Measurements from ENCODE around the gene SELENON.

SELENON gene

GRCh38 chr1:25779894-25780293 lies 20.1 kb upstream of the SELENON start:
- in situ Hi-C loops (cut with HindIII; ENCODE audit: low pct_ligation_motif_present, low sequenced_read_pairs) = loop anchor here (25.0 kb wide), 1 partner anchor 168 kb away; the partner anchor contains the start of gene MAN1C1
- no peak for TF ChIP-seq CTCF (IDR thresholded peaks at IDR 0.05; ENCODE audit: low read depth, low read length, missing control alignments)
- H3K27ac ChIP-seq = no peak overlapping the region

GRCh38 chr1:25780318-25781129 lies 19.5 kb upstream of the SELENON start:
- DNase-seq = no peak
- TF ChIP-seq CTCF (IDR thresholded peaks at IDR 0.05; ENCODE audit: low read depth, low read length, missing control alignments) = no peak
- Histone ChIP-seq H3K27me3 (replicated peaks) (no peaks in the 10 kb centered on the region), H3K27ac (no peak overlapping the region), H3K4me3 (ENCODE audit: low read depth, low read length) (no peak overlapping the region), H3K36me3 (replicated peaks) (no peaks in the 10 kb centered on the region)
- in situ Hi-C loops (cut with HindIII; ENCODE audit: low pct_ligation_motif_present, low sequenced_read_pairs) = loop anchor here (25.0 kb wide), 1 partner anchor 168 kb away; the partner anchor contains the start of gene MAN1C1

More at GRCh38 chr1:25779894-25780293, 20.1 kb upstream of the SELENON start:
- H3K4me3 ChIP-seq (ENCODE audit: low read depth, low read length) = no peak overlapping the region
- no peaks in the 10 kb centered on the region for H3K27me3 ChIP-seq (replicated peaks)
- no peak for DNase-seq
- no peaks in the 10 kb centered on the region for H3K36me3 ChIP-seq (replicated peaks)

GRCh38 chr1:25781130-25781433 lies 18.9 kb upstream of the SELENON start:
- in situ Hi-C loops (cut with HindIII; ENCODE audit: low pct_ligation_motif_present, low sequenced_read_pairs) = loop anchor here (25.0 kb wide), 1 partner anchor 169 kb away; the partner anchor contains the start of gene MAN1C1

GRCh38 chr1:25782608-25783201 lies 17.3 kb upstream of the SELENON start:
- no peak for TF ChIP-seq CTCF (IDR thresholded peaks at IDR 0.05; ENCODE audit: low read depth, low read length, missing control alignments)
- H3K36me3 ChIP-seq (replicated peaks) = no peaks in the 10 kb centered on the region
- no peaks in the 10 kb centered on the region for H3K27me3 ChIP-seq (replicated peaks)
- H3K27ac ChIP-seq = no peak overlapping the region
- H3K4me3 ChIP-seq (ENCODE audit: low read depth, low read length) = no peak overlapping the region
- in situ Hi-C loops (cut with HindIII; ENCODE audit: low pct_ligation_motif_present, low sequenced_read_pairs) = loop anchor here (25.0 kb wide), 1 partner anchor 170 kb away; the partner anchor contains the start of gene MAN1C1
- no peak for DNase-seq

More at GRCh38 chr1:25781130-25781433, 18.9 kb upstream of the SELENON start:
- H3K27me3 ChIP-seq (replicated peaks) = no peaks in the 10 kb centered on the region
- no peaks in the 10 kb centered on the region for H3K36me3 ChIP-seq (replicated peaks)
- TF ChIP-seq CTCF (IDR thresholded peaks at IDR 0.05; ENCODE audit: low read depth, low read length, missing control alignments) = no peak
- no peak for DNase-seq
- no peak overlapping the region for H3K27ac ChIP-seq
- H3K4me3 ChIP-seq (ENCODE audit: low read depth, low read length) = no peak overlapping the region

- H3K27me3 ChIP-seq (replicated peaks) = no peaks in the 10 kb centered on the region
- H3K36me3 ChIP-seq (replicated peaks) = no peaks in the 10 kb centered on the region
- no peak overlapping the region for H3K27ac ChIP-seq
- no peak for TF ChIP-seq CTCF (IDR thresholded peaks at IDR 0.05; ENCODE audit: low read depth, low read length, missing control alignments)
- in situ Hi-C loops (cut with HindIII; ENCODE audit: low pct_ligation_motif_present, low sequenced_read_pairs) = loop anchor here (25.0 kb wide), 1 partner anchor 172 kb away; the partner anchor contains the start of gene MAN1C1
- no peak overlapping the region for H3K4me3 ChIP-seq (ENCODE audit: low read depth, low read length)
- peak; percentile 27 for DNase-seq
Measured at GRCh38 chr1:25784575-25785051, 15.4 kb upstream of the SELENON start.

Measured in brain microvascular endothelial cell (primary cell).